Effector memory CD4-positive, alpha-beta T cell (primary cell): Measurements from ENCODE around the gene MYO1G.

Experiments
- DNase-seq, 3 donors: peaks; one replicate each; pipeline ENCODE4 v3.0.0-alpha.2; 2020
- H3K27ac ChIP-seq: 2 replicates; pipeline ENCODE4 v1.7.0; 2013; ENCODE audit warnings: mild to moderate bottlenecking, low read length, moderate library complexity; ENCODE audit not compliant: insufficient read depth, poor library complexity, severe bottlenecking
- H3K27me3 ChIP-seq: replicated peaks from 2 replicates; pipeline ENCODE4 v1.7.0; 2013; ENCODE audit warnings: mild to moderate bottlenecking, low read length; ENCODE audit not compliant: insufficient read depth, control insufficient read depth, poor library complexity, severe bottlenecking
- H3K36me3 ChIP-seq: 2 replicates; pipeline ENCODE4 v1.7.0; 2013; ENCODE audit warnings: mild to moderate bottlenecking, low read length, moderate library complexity; ENCODE audit not compliant: control insufficient read depth, insufficient read depth
- H3K4me1 ChIP-seq: 2 replicates; pipeline ENCODE4 v1.7.0; 2013; ENCODE audit warnings: low read length, mild to moderate bottlenecking; ENCODE audit not compliant: control insufficient read depth, insufficient read depth, poor library complexity, severe bottlenecking
- H3K4me3 ChIP-seq: 2 replicates; pipeline ENCODE4 v1.7.0; 2013; ENCODE audit warnings: low read length, low read depth, mild to moderate bottlenecking; ENCODE audit not compliant: insufficient read depth, poor library complexity, severe bottlenecking
- H3K9me3 ChIP-seq: 2 replicates; pipeline ENCODE4 v1.7.0; 2013; ENCODE audit warnings: mild to moderate bottlenecking, low read length, moderate library complexity; ENCODE audit not compliant: control insufficient read depth

The MYO1G gene

DNA sequence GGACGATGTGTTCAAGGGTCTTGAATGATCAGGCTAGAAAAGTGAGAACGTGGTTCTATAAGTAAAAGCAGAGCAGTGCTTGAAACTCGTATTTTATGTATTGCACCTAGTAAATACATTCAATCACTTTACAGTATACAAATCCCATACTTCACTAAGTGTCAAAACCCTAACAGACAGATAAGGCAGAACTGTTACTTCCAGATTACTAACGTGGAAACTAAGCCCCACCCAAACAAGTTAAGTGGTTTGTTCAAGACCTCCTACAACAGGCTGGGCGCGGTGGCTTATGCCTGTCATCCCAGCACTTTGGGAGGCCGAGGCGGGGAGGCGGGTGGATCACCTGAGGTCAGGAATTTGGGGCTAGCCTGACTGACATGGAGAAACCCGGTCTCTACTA, 9.2 kb upstream of the MYO1G start:
- H3K4me1 ChIP-seq, result peaks cover 32% of the 10 kb centered on the region
- peaks cover 24% of the 10 kb centered on the region for H3K36me3 ChIP-seq
- no peak overlapping the region for H3K27ac ChIP-seq
- H3K9me3 ChIP-seq, result no peaks in the 10 kb centered on the region
- H3K27me3 ChIP-seq, result no peaks in the 10 kb centered on the region
- no peak for DNase-seq
- H3K4me3 ChIP-seq, result no peak overlapping the region

DNA sequence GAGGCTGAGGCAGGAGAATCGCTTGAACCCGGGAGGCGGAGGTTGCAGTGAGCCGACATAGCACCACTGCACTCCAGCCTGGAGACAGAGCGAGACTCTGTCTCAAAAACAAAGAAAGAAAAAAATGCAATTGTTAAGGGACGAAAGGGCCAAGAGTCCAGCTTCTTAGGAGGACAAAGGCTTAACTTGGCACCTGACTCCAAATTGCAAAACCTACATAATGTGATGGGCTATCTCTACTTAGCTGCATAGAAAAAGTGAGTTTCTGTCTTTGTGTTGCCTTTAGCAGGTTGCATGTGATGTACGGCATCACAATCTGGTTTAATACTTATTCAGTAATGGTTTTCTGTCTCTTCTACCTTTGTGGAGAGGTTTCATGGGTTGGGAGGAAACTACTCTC, 8.6 kb upstream of the MYO1G start:
- no peaks in the 10 kb centered on the region for H3K27me3 ChIP-seq
- H3K27ac ChIP-seq, result no peak overlapping the region
- H3K4me1 ChIP-seq, result peaks cover 32% of the 10 kb centered on the region
- H3K9me3 ChIP-seq, result no peaks in the 10 kb centered on the region
- peaks cover 29% of the 10 kb centered on the region for H3K36me3 ChIP-seq
- DNase-seq, result no peak
- no peak overlapping the region for H3K4me3 ChIP-seq

DNA sequence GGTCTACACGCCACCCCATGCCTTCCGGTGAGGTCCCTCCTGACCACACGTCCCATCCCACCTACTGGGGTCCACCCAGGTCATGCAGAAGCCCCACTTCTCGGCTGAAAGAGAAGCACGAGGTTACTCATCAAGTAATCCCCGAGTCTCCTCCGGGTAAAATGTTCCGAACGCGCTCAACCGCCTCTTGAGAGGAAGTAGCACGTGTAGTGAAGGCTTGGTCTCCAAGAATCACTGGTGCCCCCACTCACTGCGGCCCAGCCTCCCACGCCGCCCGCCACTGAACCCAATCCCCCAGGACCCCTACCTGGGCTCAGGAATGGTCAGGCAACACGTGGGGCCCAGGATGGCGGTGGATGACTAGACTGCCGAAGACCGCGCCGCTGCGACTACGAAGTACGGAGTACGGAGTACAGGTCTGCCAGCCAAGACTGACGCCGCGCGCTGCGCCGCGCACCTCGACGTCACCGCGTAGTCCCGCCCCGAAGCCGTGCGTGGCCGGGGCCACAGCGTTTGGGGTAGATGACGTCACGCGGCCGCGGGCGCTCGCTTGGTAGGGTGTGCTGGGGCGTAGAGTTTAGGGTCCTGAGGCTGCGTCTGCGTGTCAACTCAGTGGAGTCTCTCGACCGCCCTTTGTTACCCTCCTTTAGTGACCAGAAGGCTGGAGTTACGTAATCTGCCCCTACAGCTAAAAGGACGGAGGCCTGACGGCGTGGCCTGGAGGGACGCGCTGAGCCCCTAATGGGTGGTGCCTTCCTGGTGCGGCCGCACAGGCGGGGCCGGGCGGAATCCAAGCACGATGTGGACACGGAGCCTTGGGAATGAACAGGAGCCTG, 7.6 kb upstream of the MYO1G start:
- H3K27ac ChIP-seq, result peak overlapping the region; percentile 96
- H3K4me3 ChIP-seq, result peak overlapping the region; percentile 73
- H3K27me3 ChIP-seq, result no peaks in the 10 kb centered on the region
- peak; percentile 86 to 90 (median 90) for DNase-seq
- peaks cover 31% of the 10 kb centered on the region for H3K36me3 ChIP-seq
- H3K9me3 ChIP-seq, result no peaks in the 10 kb centered on the region
- H3K4me1 ChIP-seq, result peaks cover 37% of the 10 kb centered on the region

DNA sequence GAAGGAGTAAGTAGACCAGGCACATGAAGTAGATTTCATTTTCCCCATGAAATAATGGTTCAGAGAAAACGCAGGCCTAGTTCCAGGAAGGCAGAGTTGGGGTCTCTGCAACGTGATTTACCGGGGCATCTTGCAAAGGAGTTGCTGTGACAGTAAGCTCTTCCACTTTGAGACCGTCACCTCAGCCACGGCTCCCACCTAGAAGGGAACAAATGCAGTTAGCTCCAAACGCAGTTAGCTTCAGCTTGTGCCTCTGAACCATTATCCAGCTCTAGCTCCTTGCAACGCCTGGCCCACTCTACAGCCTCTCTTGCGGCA, 7.0 kb upstream of the MYO1G start:
- H3K27ac ChIP-seq, result peak overlapping the region; percentile 96
- no peaks in the 10 kb centered on the region for H3K9me3 ChIP-seq
- no peak for DNase-seq
- peaks cover 31% of the 10 kb centered on the region for H3K36me3 ChIP-seq
- peaks cover 43% of the 10 kb centered on the region for H3K4me1 ChIP-seq
- H3K4me3 ChIP-seq, result peak overlapping the region; percentile 73
- H3K27me3 ChIP-seq, result no peaks in the 10 kb centered on the region

DNA sequence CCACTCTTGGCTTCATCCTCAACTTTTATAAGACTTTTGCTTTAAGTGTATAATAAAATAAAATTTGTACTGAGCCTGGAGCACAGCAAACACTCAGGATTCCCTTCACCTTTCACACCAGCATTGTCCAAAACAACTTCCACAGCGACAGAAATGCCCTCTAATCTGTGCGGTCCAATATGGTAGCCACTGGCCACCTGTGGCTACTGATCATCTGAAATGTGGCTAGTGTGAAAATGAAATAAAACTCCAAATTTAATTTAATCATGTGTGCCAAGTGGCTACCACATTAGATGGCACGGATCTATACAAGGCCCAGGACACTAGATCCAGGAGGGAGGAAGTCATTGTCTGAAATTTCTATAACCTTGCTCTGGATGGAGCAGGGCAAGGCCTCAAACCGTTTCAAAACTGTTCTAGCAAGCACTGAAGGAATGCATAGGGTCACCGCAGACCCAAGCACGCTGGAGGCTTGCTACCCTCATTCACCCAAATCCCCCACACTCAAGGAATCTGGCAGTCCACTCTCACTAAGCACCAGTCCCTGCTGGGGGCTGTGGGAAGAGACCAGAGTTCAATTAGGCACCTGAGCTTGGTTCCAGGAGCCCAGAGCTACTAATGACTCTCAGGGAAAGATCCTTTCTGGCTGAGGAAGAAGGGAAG, 6.3 kb upstream of the MYO1G start:
- peaks cover 31% of the 10 kb centered on the region for H3K36me3 ChIP-seq
- no peaks in the 10 kb centered on the region for H3K9me3 ChIP-seq
- H3K4me3 ChIP-seq, result peak overlapping the region; percentile 73
- DNase-seq, result no peak
- H3K27ac ChIP-seq, result peak overlapping the region; percentile 96
- peaks cover 50% of the 10 kb centered on the region for H3K4me1 ChIP-seq
- H3K27me3 ChIP-seq, result no peaks in the 10 kb centered on the region

DNA sequence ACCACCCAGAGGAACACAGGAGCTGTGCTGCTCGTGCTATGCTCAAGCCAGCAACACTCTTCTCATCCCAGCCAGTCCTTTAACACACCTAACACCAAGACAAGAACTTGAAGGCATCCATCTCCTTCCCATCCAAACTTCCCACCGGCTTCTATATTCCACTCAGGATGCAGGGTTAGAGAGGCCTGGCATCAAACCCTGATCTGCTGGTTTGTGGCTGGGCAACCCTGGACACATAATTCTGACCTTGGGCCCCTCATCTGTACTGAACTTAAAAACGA, 5.6 kb upstream of the MYO1G start:
- peak overlapping the region; percentile 96 for H3K27ac ChIP-seq
- H3K4me3 ChIP-seq, result no peak overlapping the region
- no peaks in the 10 kb centered on the region for H3K9me3 ChIP-seq
- no peaks in the 10 kb centered on the region for H3K27me3 ChIP-seq
- DNase-seq, result no peak
- peaks cover 31% of the 10 kb centered on the region for H3K36me3 ChIP-seq
- H3K4me1 ChIP-seq, result peaks cover 57% of the 10 kb centered on the region

DNA sequence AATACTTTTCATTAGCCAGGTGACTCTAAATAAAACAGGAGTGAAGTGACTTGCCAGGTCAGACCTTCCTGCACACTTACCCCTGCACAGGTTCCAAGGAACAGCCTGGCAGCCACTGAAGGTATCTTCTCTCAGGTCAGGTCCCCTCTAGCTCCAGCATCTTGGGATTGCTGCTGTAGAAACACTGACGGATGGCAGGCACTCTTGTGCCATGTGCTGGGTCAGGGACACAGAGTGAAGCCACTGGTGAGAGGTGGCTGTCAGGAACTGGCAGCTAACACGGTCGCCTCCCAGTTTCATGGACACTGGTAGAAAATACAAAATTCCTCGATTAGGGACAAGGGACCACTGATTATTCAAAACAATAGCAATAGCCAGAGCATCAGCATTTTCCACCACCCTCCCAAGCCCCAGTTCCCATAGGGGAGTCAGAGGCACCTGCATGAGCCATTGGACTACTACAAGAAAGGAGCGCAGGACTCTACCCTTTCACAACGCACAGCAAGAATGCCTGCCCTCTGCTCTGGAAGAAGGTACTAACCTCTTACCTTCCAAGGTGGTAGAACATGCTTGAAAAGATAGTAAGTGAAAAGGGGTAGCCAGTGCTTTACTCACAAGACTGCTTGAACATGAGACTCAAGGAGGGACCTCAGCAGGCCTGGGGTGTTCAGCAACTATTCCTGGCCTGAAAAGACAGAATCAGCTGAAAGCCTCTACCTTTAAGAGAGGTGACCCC, 5.1 kb upstream of the MYO1G start:
- Histone ChIP-seq H3K36me3 (peaks cover 31% of the 10 kb centered on the region), H3K4me1 (peaks cover 59% of the 10 kb centered on the region), H3K9me3 (no peaks in the 10 kb centered on the region), H3K27me3 (no peaks in the 10 kb centered on the region), H3K27ac (peak overlapping the region; percentile 96), H3K4me3 (no peak overlapping the region)
- no peak for DNase-seq

DNA sequence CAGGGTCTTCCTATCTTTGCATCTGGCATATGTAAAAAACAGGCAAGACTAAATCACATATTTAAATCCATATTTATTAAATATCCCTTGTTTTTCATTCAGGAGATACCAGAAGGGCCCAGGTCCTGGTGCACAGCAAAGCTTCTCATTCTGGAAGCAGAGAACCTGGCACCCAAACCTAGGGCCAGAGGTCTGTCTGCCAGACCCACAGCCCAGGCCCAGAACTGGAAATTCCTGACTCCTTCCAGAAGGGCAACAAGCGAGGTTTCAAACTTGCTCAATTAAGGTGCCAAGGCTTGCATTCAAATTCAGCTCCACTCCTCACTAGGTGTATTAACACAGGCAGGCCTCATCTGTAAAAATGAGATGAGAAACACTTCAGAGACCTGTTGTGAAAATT, 4.2 kb upstream of the MYO1G start:
- Histone ChIP-seq H3K27ac (peak overlapping the region; percentile 96), H3K4me1 (peaks cover 66% of the 10 kb centered on the region)

DNA sequence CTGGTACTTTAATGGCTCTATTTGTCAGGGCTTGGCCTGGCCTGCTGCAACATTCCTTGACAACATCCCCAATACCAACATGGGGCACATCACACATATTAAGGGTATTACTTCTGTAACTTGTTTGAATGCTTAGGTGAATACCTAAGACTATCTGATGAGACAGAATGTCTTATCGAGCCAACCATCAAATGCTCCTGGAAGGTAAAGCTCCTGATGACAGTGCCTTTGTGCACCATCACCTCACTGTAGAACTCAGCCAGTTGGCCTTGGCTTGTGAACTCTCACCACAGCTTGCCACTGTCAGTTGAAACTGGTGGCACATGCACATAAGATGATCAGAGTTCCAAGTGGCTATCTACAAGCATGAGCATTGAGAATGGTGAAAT, 3.7 kb upstream of the MYO1G start:
- DNase-seq, result no peak
- H3K27ac ChIP-seq, result peak overlapping the region; percentile 12
- no peaks in the 10 kb centered on the region for H3K27me3 ChIP-seq
- H3K36me3 ChIP-seq, result peaks cover 31% of the 10 kb centered on the region
- H3K9me3 ChIP-seq, result no peaks in the 10 kb centered on the region
- H3K4me3 ChIP-seq, result no peak overlapping the region
- H3K4me1 ChIP-seq, result peaks cover 69% of the 10 kb centered on the region

More for the DNA sequence above, 4.2 kb upstream of the MYO1G start:
- Histone ChIP-seq H3K36me3 (peaks cover 31% of the 10 kb centered on the region), H3K27me3 (no peaks in the 10 kb centered on the region), H3K9me3 (no peaks in the 10 kb centered on the region), H3K4me3 (no peak overlapping the region)
- no peak for DNase-seq
